Gastroesophageal sphincter (tissue), 3 donors: Measurements from ENCODE around the gene STRN4.

ENCODE experiments used
- EP300 ChIP-seq: sonication (generic); formaldehyde crosslinking; IDR thresholded peaks from one replicate; pipeline ENCODE4 v1.6.1; 2017; ENCODE audit warnings: antibody characterized with exemption, mild to moderate bottlenecking
- POLR2A ChIP-seq, 2 donors: fragments of 450-650 bp; IDR thresholded peaks; one replicate each; pipeline ENCODE4 v1.6.1; 2017; ENCODE audit warnings: antibody characterized with exemption in 2 of 2, mild to moderate bottlenecking in 2 of 2, moderate library complexity in 1 of 2
- POLR2AphosphoS5 ChIP-seq: sonication (generic); formaldehyde crosslinking; IDR thresholded peaks from one replicate; pipeline ENCODE4 v1.6.1; 2017; ENCODE audit warnings: antibody characterized with exemption
- TF ChIP-seq, protein P1 (sequence below), 4 experiments: fragments of 200-600 bp in 2 of 4; fragments of 450-650 bp in 2 of 4; sonication (generic) in 1 of 4; IDR thresholded peaks; one replicate each; pipeline ENCODE4 v1.5.1; 2017 to 2019; ENCODE audit warnings: antibody characterized with exemption in 4 of 4, mild to moderate bottlenecking in 2 of 4, moderate library complexity in 2 of 4

DNA sequence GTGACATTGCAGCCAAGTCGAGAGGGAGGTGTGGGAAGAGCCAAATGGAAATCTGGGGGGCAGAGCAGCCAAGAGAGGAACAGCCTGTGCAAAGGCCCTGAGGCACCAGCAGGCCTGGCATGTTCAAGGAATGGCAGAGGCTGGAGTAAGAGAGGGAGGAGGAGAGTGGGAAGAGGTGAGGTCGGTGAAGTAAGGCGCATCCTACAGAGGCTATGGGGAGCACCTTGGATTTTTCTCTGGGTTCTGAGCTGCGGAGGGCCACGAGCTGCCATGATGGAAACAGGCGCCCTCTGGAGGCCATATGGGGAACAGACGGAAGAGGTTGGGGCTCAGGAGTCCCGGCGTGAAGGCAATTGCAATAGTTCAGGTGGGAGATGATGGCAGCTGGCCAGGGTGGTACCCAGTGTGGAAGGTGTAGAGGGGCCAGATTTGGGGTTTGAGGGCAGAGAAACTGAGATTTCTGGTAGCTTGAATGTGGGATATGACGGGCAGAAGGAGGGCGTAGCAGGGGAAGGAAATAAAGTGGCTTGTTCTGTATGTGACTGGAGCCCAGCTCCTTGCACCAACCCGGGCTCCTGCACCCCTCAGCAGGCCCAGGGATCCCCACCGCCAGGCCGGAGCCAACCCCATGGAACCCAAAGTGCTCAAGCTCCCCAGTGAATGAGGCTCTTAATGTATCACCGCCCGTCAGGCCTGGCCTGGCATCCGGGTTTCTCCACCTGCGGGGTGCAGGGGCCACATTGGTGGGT lies 20.5 kb upstream of the STRN4 start:
- TF ChIP-seq POLR2A (IDR thresholded peaks at IDR 0.05) (no peak), POLR2AphosphoS5 (no peak), EP300 (no peak)
- TF ChIP-seq, protein P1, sequence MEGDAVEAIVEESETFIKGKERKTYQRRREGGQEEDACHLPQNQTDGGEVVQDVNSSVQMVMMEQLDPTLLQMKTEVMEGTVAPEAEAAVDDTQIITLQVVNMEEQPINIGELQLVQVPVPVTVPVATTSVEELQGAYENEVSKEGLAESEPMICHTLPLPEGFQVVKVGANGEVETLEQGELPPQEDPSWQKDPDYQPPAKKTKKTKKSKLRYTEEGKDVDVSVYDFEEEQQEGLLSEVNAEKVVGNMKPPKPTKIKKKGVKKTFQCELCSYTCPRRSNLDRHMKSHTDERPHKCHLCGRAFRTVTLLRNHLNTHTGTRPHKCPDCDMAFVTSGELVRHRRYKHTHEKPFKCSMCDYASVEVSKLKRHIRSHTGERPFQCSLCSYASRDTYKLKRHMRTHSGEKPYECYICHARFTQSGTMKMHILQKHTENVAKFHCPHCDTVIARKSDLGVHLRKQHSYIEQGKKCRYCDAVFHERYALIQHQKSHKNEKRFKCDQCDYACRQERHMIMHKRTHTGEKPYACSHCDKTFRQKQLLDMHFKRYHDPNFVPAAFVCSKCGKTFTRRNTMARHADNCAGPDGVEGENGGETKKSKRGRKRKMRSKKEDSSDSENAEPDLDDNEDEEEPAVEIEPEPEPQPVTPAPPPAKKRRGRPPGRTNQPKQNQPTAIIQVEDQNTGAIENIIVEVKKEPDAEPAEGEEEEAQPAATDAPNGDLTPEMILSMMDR (IDR thresholded peaks at IDR 0.05), result peak; percentile 29 to 65 (median 48)
